ENCODE data around the gene COL6A3. TPM values are rescaled to one million over a fixed set of nuclear protein-coding genes. Genes with fewer than 3 reads are reported as not detected.

The COL6A3 gene
- total RNA-seq, 1 donor from 2014 or later: 13.1 TPM

DNA sequence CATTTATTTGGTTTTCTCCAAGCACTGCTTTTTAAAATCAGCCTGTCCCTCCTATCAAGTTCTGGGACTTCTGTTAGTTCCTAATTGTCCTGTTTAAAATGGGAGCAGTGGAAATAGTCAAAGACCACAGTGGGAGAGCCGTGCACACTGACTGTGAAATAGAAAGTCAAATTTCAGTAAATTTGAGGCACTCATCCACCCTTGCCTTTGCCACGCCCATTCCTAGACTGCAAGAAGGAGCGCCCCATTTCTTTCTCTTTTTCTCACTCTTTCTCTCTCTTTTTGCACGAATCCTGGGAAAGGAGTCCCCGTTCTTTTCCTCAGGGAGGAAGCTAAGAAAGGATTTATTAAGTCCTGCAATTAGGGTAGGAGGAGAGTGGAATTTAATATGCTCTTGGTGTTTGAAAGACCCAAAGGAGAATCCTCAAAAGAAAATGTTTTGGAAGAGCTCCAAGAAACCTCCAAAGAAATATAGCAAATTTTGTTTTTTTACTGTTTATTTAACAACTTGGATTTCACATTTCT is 7.5 kb downstream of the COL6A3 start:
- H3K27me3 Mint-ChIP-seq (ENCODE audit: insufficient read depth): peaks cover 9% of the 10 kb centered on the region
- H3K9me3 Mint-ChIP-seq: no peaks in the 10 kb centered on the region
- no peak overlapping the region for H3K4me3 Mint-ChIP-seq
- no peaks in the 10 kb centered on the region for H3K36me3 Mint-ChIP-seq (ENCODE audit: low read depth)
- intact Hi-C loops (cut with micrococcal nuclease): no loop called here
- DNase-seq (ENCODE audit: low spot score): no peak
- no peak overlapping the region for H3K27ac Mint-ChIP-seq
- H3K4me1 Mint-ChIP-seq (ENCODE audit: low read depth): no peaks in the 10 kb centered on the region

DNA sequence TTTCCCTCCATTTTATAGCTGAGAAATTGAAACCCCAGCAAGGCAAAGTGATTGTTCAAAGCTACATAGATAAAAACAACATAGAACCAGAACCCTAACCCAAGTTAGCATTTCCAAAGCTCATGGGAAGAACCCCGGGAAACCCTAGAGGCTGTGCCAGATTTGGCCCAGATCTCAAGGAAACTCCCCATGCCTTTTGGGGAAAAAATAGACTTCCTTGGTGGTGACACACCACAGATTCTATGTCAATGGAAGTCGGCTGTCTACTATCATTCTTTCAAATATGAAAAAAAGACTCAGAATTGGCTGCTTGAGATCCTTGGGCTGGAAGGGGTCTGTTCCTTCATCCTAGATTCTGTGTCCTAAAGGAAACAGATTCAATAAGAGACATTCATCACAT is 8.4 kb downstream of the COL6A3 start:
- intact Hi-C loops (cut with micrococcal nuclease): no loop called here
- Mint-ChIP-seq H3K4me3 (no peak overlapping the region), H3K4me1 (ENCODE audit: low read depth) (no peaks in the 10 kb centered on the region), H3K27ac (no peak overlapping the region), H3K27me3 (ENCODE audit: insufficient read depth) (peaks cover 4% of the 10 kb centered on the region), H3K9me3 (no peaks in the 10 kb centered on the region), H3K36me3 (ENCODE audit: low read depth) (no peaks in the 10 kb centered on the region)
- DNase-seq (ENCODE audit: low spot score): no peak

DNA sequence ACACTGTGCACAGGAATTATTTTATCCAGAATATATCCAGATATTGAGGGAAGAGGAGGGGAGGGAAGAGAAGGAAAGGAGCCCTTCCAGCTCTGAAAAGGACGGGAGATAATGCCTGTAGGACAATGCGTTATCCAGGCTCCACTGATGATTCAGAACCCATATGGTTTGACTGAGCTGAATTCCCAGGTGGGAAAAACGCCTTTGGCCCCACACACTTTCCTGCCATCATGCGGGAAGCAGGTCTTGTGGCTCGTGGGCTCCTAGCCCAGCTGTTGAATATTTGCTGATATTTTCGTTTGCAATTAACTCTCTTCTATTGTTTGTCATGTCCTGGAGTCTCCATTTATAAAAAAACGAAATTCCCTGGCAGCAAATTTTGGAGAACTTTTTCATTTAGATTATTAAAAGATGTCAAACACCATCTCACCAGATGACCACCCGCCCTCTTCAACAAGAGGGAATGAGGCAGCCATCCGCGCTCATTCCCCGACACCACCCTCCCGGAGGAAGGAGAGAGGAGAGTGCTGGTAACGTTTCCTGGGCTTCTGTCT is 8.9 kb downstream of the COL6A3 start:
- no peaks in the 10 kb centered on the region for H3K36me3 Mint-ChIP-seq (ENCODE audit: low read depth)
- H3K4me3 Mint-ChIP-seq: no peak overlapping the region
- no peak overlapping the region for H3K27ac Mint-ChIP-seq
- intact Hi-C loops (cut with micrococcal nuclease): no loop called here
- no peaks in the 10 kb centered on the region for H3K4me1 Mint-ChIP-seq (ENCODE audit: low read depth)
- no peak for DNase-seq (ENCODE audit: low spot score)
- H3K9me3 Mint-ChIP-seq: no peaks in the 10 kb centered on the region
- H3K27me3 Mint-ChIP-seq (ENCODE audit: insufficient read depth): peaks cover 4% of the 10 kb centered on the region

DNA sequence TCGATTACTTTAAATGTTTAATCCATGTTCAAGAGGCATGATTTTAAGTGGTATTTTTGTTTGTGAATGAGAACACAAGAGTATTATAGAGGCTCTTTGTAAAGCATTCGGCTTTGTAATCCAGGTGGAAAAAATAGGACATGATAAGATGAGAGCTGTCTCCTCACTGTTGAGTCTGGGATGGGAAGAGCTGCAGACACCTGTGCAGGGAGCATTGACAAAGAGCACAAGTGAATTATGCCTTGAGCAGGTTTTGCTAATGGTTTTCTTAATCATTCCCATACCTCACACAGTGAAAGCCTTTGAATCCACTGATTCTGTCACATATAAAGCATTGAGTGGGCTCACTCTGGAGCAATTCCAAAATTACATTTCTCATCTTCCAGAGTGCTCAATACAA is 9.6 kb downstream of the COL6A3 start:
- no peak for DNase-seq (ENCODE audit: low spot score)
- H3K27me3 Mint-ChIP-seq (ENCODE audit: insufficient read depth): peaks cover 4% of the 10 kb centered on the region
- intact Hi-C loops (cut with micrococcal nuclease): no loop called here
- H3K36me3 Mint-ChIP-seq (ENCODE audit: low read depth): no peaks in the 10 kb centered on the region
- no peaks in the 10 kb centered on the region for H3K4me1 Mint-ChIP-seq (ENCODE audit: low read depth)
- H3K9me3 Mint-ChIP-seq: no peaks in the 10 kb centered on the region
- no peak overlapping the region for H3K27ac Mint-ChIP-seq
- H3K4me3 Mint-ChIP-seq: no peak overlapping the region

DNA sequence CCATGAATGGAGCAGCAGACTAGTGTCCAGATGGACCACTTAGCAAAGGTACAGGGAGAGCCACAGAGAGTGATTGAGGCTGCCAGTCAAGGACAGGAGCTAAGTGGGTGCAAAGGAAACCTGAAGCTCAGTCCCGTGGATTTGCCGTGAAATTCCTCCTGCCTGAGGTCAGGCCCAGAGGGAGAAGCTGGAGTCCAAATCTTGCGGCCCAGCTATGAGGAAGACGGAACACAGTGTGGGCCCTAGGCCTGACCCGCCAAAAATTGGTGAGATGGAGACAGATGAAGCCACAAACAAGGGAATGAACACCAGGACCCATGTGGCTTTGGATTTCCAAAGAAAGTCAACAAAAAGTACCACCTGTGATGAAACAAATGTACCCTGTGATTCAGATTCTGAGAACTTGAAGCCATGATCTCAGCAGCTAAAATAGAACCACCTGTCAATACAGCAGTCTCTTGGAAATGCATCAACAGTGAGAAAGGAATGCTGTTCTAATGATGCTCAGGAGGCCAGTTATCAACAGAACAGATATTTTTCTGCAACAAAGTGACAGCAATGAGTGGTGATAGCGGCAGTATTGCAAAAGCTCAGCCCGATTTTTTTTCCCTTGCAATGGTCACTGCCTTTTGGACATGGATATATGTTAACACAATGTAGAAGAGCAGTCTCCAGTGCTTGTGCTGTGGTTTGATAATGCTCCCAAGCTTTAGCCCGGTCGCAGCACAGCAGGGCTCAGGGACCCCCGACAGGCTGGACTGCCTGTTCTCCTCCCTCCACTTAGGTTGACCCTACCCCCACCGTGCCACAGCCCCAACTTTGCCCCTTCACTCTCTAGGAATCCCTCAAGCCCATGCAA is 10.7 kb downstream of the COL6A3 start:
- Mint-ChIP-seq H3K9me3 (no peaks in the 10 kb centered on the region), H3K27ac (no peak overlapping the region), H3K36me3 (ENCODE audit: low read depth) (no peaks in the 10 kb centered on the region), H3K27me3 (ENCODE audit: insufficient read depth) (peaks cover 4% of the 10 kb centered on the region), H3K4me1 (ENCODE audit: low read depth) (no peaks in the 10 kb centered on the region), H3K4me3 (no peak overlapping the region)
- no peak for DNase-seq (ENCODE audit: low spot score)
- intact Hi-C loops (cut with micrococcal nuclease): no loop called here

DNA sequence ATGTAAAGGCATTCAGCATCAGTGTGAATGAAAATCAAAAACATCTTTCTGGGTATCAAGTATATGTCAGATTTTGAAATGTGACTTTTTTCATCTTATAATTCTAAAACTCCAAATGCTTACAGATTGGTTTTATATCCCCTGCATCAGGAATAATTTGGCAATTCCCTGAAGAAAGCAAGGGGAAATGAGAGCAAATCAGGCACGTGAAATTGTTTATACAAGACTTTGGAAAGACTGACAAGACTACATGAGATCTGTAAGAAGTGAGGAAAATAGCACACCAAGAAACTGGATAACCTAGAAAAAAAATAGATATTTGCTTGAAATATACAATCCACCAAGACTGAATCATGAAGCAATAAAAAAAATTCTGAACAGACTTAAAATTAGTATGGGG is 13.8 kb downstream of the COL6A3 start:
- H3K36me3 Mint-ChIP-seq (ENCODE audit: low read depth): no peaks in the 10 kb centered on the region
- no peaks in the 10 kb centered on the region for H3K4me1 Mint-ChIP-seq (ENCODE audit: low read depth)
- no peak overlapping the region for H3K27ac Mint-ChIP-seq
- DNase-seq (ENCODE audit: low spot score): no peak
- H3K9me3 Mint-ChIP-seq: no peaks in the 10 kb centered on the region
- peaks cover 14% of the 10 kb centered on the region for H3K27me3 Mint-ChIP-seq (ENCODE audit: insufficient read depth)
- no peak overlapping the region for H3K4me3 Mint-ChIP-seq
- intact Hi-C loops (cut with micrococcal nuclease): no loop called here

DNA sequence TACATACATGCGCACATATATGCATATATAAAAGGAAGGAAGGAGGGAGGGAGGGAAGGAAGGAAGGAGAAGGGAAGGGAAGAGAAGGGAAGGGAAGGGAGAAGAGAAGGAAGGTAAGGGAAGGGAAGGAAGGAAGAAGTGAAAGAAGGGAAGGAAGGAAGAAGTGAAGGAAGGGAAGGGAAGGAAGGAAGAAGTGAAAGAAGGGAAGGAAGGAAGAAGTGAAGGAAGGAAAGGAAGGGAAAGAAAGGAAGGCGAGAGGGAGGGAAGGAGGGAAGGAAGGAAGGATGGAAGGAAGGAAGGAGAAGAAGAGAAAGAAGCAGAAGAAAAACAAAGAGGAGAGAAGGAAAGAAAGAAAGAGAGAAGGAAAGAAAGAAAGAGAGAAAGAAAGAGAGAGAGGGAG is 16.9 kb downstream of the COL6A3 start:
- intact Hi-C loops (cut with micrococcal nuclease): no loop called here
- Mint-ChIP-seq H3K27ac (no peak overlapping the region), H3K9me3 (no peaks in the 10 kb centered on the region), H3K4me3 (no peak overlapping the region), H3K36me3 (ENCODE audit: low read depth) (no peaks in the 10 kb centered on the region), H3K27me3 (ENCODE audit: insufficient read depth) (peaks cover 14% of the 10 kb centered on the region), H3K4me1 (ENCODE audit: low read depth) (no peaks in the 10 kb centered on the region)
- DNase-seq (ENCODE audit: low spot score): no peak

DNA sequence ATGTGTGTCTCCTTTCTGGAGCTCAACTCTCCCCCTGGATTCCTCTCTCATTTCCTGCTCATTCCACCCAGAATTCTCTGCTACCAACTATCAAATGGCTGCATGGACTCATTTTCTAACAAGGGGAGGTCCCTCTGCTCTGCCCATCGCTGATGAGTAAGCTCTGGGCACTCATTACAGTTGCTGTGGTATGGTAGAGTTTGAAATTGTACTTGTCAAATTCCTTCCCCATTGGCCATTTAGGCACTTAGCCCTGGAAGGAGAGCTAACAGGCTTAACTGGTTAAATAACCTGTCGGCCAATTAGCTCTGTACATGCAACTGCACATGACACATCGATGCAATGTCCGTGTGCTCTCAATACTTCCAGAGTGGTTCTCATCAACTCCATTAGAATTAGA is 20.4 kb downstream of the COL6A3 start:
- no peaks in the 10 kb centered on the region for H3K4me1 Mint-ChIP-seq (ENCODE audit: low read depth)

DNA sequence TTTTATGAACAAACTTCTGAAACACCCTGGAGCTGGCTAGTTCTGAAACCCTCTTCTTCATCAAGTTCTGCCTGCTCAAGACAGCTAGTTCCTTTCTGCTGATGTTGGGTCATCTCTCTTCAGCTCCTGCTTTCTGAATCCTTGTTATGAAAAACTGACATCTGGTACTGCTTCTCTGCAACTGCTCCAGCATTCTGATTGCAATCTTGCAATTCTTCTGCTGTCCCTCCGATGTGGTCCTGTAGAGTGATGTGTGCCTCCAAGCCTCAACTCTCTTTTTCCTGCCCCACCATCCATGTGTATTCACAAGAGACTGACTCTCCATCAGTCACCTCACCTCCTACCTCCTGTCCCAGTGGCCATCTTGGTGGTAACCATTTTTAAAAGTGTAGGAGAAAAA is 21.8 kb downstream of the COL6A3 start:
- Mint-ChIP-seq H3K27ac (no peak overlapping the region), H3K36me3 (ENCODE audit: low read depth) (no peaks in the 10 kb centered on the region), H3K27me3 (ENCODE audit: insufficient read depth) (peaks cover 8% of the 10 kb centered on the region), H3K4me1 (ENCODE audit: low read depth) (no peaks in the 10 kb centered on the region), H3K4me3 (no peak overlapping the region), H3K9me3 (no peaks in the 10 kb centered on the region)
- intact Hi-C loops (cut with micrococcal nuclease): no loop called here
- no peak for DNase-seq (ENCODE audit: low spot score)

More for the DNA sequence above, 20.4 kb downstream of the COL6A3 start:
- no peaks in the 10 kb centered on the region for H3K36me3 Mint-ChIP-seq (ENCODE audit: low read depth)
- H3K27me3 Mint-ChIP-seq (ENCODE audit: insufficient read depth): peaks cover 10% of the 10 kb centered on the region
- no peak overlapping the region for H3K4me3 Mint-ChIP-seq
- no peak for DNase-seq (ENCODE audit: low spot score)
- no peak overlapping the region for H3K27ac Mint-ChIP-seq
- H3K9me3 Mint-ChIP-seq: no peaks in the 10 kb centered on the region
- intact Hi-C loops (cut with micrococcal nuclease): no loop called here

DNA sequence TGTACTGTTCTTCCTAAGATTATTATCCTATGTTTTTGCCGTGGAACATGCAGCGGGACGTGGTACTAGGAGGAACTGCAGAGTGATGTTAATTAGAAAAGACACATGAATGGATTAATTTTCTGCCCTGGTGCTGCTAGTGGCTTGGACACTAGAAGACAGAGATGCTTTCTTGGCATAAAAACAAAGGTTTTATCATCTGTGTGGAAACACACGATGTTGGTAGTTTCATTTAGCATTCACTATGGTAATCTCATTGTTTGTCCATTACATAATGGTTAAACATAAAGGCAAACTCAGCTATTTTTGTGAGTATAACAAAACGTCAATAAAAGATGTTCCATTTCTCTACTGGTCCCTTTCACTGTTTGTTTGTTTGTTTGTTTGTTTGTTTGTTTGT is 22.8 kb downstream of the COL6A3 start:
- intact Hi-C loops (cut with micrococcal nuclease): no loop called here
- no peaks in the 10 kb centered on the region for H3K4me1 Mint-ChIP-seq (ENCODE audit: low read depth)
- H3K9me3 Mint-ChIP-seq: no peaks in the 10 kb centered on the region
- no peak overlapping the region for H3K27ac Mint-ChIP-seq
- H3K27me3 Mint-ChIP-seq (ENCODE audit: insufficient read depth): peaks cover 4% of the 10 kb centered on the region
- H3K36me3 Mint-ChIP-seq (ENCODE audit: low read depth): no peaks in the 10 kb centered on the region
- no peak for DNase-seq (ENCODE audit: low spot score)
- H3K4me3 Mint-ChIP-seq: no peak overlapping the region

DNA sequence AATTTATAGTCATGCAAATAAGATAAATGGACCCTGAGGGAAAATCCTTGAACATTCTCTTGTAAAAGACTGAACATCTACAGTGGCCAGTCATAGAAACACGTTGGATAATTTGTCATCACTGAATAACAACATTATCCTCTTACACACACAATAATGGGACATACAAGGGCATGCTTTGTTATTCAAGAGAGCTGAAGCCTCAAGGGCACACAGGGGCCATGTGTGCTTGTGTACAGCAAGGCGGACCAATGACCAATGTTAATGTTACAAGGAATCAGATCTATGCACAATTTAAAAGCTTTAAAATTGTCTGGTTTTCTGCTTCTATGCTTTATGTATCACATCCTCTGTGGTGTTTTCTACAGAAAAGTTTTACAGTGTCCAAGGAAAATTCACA is 23.7 kb downstream of the COL6A3 start:
- H3K27me3 Mint-ChIP-seq (ENCODE audit: insufficient read depth): peaks cover under 1% of the 10 kb centered on the region
- DNase-seq (ENCODE audit: low spot score): no peak
- no peak overlapping the region for H3K27ac Mint-ChIP-seq
- no peaks in the 10 kb centered on the region for H3K9me3 Mint-ChIP-seq
- intact Hi-C loops (cut with micrococcal nuclease): no loop called here
- H3K4me1 Mint-ChIP-seq (ENCODE audit: low read depth): no peaks in the 10 kb centered on the region
- no peak overlapping the region for H3K4me3 Mint-ChIP-seq
- H3K36me3 Mint-ChIP-seq (ENCODE audit: low read depth): no peaks in the 10 kb centered on the region

DNA sequence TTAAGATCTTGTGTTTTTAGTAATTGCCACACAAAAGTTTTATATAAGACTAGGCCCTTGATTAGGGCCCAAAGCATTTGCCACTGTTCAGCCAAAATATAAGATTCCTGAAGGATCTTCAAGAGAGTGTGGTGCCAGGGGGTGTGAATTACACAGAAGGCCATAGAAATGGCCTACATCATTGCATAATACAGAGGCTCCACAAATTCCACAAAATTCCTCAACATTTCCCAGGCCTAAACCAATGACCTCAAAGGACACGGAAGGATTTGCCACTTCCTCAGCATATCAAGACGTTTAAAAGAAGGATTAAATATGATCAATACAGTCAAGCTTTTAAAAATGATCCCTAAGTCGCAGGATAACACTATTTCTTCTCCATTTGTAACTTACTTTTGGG is 24.1 kb downstream of the COL6A3 start:
- intact Hi-C loops (cut with micrococcal nuclease): no loop called here
- H3K4me3 Mint-ChIP-seq: no peak overlapping the region
- H3K36me3 Mint-ChIP-seq (ENCODE audit: low read depth): no peaks in the 10 kb centered on the region
- H3K27ac Mint-ChIP-seq: no peak overlapping the region
- no peaks in the 10 kb centered on the region for H3K9me3 Mint-ChIP-seq
- no peaks in the 10 kb centered on the region for H3K4me1 Mint-ChIP-seq (ENCODE audit: low read depth)
- no peaks in the 10 kb centered on the region for H3K27me3 Mint-ChIP-seq (ENCODE audit: insufficient read depth)
- no peak for DNase-seq (ENCODE audit: low spot score)

DNA sequence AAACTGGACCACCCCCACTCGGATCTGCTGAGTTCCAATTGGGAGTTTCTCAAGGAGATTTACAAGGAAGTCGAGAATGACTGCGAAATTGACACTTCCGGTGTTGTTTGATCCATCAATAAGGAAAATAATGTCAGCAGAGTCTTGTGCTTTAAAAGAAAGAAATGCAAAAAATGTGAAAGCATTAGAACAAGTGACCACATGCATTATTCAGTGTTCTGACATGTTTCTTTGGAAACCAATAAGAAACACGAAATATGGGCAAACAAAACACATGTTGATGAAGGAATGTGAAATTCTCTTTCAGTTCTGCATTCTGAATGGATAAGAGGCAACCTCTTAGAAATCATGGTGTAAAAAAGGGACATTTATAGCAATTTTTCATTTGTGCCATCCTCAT is 25.9 kb downstream of the COL6A3 start:
- Mint-ChIP-seq H3K4me1 (ENCODE audit: low read depth) (no peaks in the 10 kb centered on the region), H3K27me3 (ENCODE audit: insufficient read depth) (no peaks in the 10 kb centered on the region), H3K36me3 (ENCODE audit: low read depth) (no peaks in the 10 kb centered on the region), H3K4me3 (no peak overlapping the region), H3K9me3 (no peaks in the 10 kb centered on the region), H3K27ac (no peak overlapping the region)
- no peak for DNase-seq (ENCODE audit: low spot score)
- intact Hi-C loops (cut with micrococcal nuclease): no loop called here

Data from activated T-helper 1 cell treated with anti-CD3 and anti-CD28 coated beads, Interleukin-12 subunit alpha, Interleukin-12 subunit beta, Interleukin-2, Interleukin-4 antibody, amounts not matched to agents 30 ng/mL and 10 ng/mL and 1 ng/mL, durations not matched to agents 14 hours and 24 hours and 36 hours (primary cell).